GM21737 (cell line): Measurements from ENCODE around the gene SOX18.
"Not testable (repeated sequence)": the region's sequence is repeated elsewhere in the genome, so short reads cannot be mapped to it uniquely, and the experiment has no call there.

Source experiments
- ATAC-seq: cut with Tn5 transposase; IDR thresholded peaks from one replicate; pipeline ENCODE4 v1.9.1; 2021; ENCODE audit warnings: mild to moderate bottlenecking, moderate library complexity; ENCODE audit not compliant: unreplicated experiment

SOX18 gene

GRCh38 chr20:64049060-64049877 lies at the start of gene SOX18:
TSS of gene SOX18 (minus strand) at chr20:64049639. CDS start at chr20:64049516, 123 bp downstream.
- no peak for ATAC-seq

- ATAC-seq = no peak
Measured at GRCh38 chr20:64098471-64099013, 49.1 kb upstream of the SOX18 start.

- ATAC-seq = no peak
Measured at GRCh38 chr20:64096535-64096934, 47.1 kb upstream of the SOX18 start.

GRCh38 chr20:64095927-64096326 lies 46.5 kb upstream of the SOX18 start:
- ATAC-seq = no peak

GRCh38 chr20:64095455-64095854 lies 46.0 kb upstream of the SOX18 start:
- ATAC-seq = no peak

- no peak for ATAC-seq
Measured at GRCh38 chr20:64093013-64093503, 43.6 kb upstream of the SOX18 start.

- ATAC-seq = no peak
Measured at GRCh38 chr20:64092258-64093012, 43.0 kb upstream of the SOX18 start.

- no peak for ATAC-seq
Measured at GRCh38 chr20:64091770-64092169, 42.3 kb upstream of the SOX18 start.

- ATAC-seq = no peak
Measured at GRCh38 chr20:64091340-64091739, 41.9 kb upstream of the SOX18 start.

- no peak for ATAC-seq
Measured at GRCh38 chr20:64090165-64090564, 40.7 kb upstream of the SOX18 start.

- ATAC-seq = not testable (repeated sequence)
Measured at GRCh38 chr20:64088586-64088985, 39.1 kb upstream of the SOX18 start.

- not testable (repeated sequence) for ATAC-seq
Measured at GRCh38 chr20:64087226-64087825, 37.9 kb upstream of the SOX18 start.

- no peak for ATAC-seq
Measured at GRCh38 chr20:64086801-64087200, 37.4 kb upstream of the SOX18 start.

- ATAC-seq = no peak
Measured at GRCh38 chr20:64084685-64085152, 35.3 kb upstream of the SOX18 start.

GRCh38 chr20:64083804-64084684 lies 34.6 kb upstream of the SOX18 start, which contains the start of gene LKAAEAR1:
TSS of gene LKAAEAR1 (minus strand) at chr20:64084398. CDS start at chr20:64084219, 179 bp downstream.
- no peak for ATAC-seq

GRCh38 chr20:64083378-64083803 lies 34.0 kb upstream of the SOX18 start:
- ATAC-seq = no peak

GRCh38 chr20:64082820-64083377 lies 33.5 kb upstream of the SOX18 start:
- ATAC-seq = no peak

- no peak for ATAC-seq
Measured at GRCh38 chr20:64082126-64082731, 32.8 kb upstream of the SOX18 start.

- no peak for ATAC-seq
Measured at GRCh38 chr20:64081624-64081964, 32.2 kb upstream of the SOX18 start.
